ENCODE measurements around the gene GRK4. TPM values are rescaled to one million over a fixed set of nuclear protein-coding genes. Genes with fewer than 3 reads are reported as not detected.

The GRK4 gene
- total and polyA plus RNA-seq, 4 donors = 1.0 to 2.2 (median 1.8) TPM

DNA sequence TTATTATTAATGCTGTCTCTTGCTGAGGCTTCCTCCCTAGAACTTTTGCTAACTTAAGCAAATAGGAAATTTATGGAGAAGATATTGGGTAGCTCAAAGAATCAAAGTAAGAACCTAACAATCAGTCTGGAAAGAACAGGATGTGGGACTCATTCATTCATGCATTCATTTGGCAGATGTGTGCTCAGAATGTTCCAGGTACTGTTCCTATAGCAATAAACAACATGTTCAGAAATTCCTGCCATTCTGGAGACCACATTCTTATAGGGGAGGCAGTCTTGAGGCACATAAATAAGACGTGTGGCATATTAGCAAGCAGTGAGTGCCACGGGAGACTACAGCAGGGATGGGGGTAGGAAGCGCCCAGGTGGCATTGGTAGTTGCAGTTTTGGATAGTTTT lies 5.0 kb downstream of the GRK4 start:
- no peak overlapping the region for H3K27ac ChIP-seq (ENCODE audit: low read depth in 1 of 2, low read length in 2 of 2)
- no peaks in the 10 kb centered on the region for H3K9me3 ChIP-seq (ENCODE audit: control insufficient read depth in 4 of 4, low read length in 3 of 4)
- TF ChIP-seq SP1 (IDR thresholded peaks at IDR 0.05) = no peak
- TF ChIP-seq RAD21 (IDR thresholded peaks at IDR 0.05) = no peak
- TF ChIP-seq YY1 (IDR thresholded peaks at IDR 0.05) = no peak
- TF ChIP-seq NR2F2 (IDR thresholded peaks at IDR 0.05) = no peak
- TF ChIP-seq, protein P1, sequence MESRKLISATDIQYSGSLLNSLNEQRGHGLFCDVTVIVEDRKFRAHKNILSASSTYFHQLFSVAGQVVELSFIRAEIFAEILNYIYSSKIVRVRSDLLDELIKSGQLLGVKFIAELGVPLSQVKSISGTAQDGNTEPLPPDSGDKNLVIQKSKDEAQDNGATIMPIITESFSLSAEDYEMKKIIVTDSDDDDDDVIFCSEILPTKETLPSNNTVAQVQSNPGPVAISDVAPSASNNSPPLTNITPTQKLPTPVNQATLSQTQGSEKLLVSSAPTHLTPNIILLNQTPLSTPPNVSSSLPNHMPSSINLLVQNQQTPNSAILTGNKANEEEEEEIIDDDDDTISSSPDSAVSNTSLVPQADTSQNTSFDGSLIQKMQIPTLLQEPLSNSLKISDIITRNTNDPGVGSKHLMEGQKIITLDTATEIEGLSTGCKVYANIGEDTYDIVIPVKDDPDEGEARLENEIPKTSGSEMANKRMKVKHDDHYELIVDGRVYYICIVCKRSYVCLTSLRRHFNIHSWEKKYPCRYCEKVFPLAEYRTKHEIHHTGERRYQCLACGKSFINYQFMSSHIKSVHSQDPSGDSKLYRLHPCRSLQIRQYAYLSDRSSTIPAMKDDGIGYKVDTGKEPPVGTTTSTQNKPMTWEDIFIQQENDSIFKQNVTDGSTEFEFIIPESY (IDR thresholded peaks at IDR 0.05) = no peak
- no peak for TF ChIP-seq EGR1 (IDR thresholded peaks at IDR 0.05; ENCODE audit: low read depth in 2 of 2)
- no peak for TF ChIP-seq GABPA (IDR thresholded peaks at IDR 0.05 in 1 of 2, conservative IDR thresholded peaks at IDR 0.05 in 1 of 2)
- no peak for TF ChIP-seq TAF1 (conservative IDR thresholded peaks at IDR 0.05)
- TF ChIP-seq HNF4A (conservative IDR thresholded peaks at IDR 0.05) = no peak
- TF ChIP-seq, protein P2, sequence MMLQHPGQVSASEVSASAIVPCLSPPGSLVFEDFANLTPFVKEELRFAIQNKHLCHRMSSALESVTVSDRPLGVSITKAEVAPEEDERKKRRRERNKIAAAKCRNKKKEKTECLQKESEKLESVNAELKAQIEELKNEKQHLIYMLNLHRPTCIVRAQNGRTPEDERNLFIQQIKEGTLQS (IDR thresholded peaks at IDR 0.05) = no peak
- TF ChIP-seq FOXA2 (IDR thresholded peaks at IDR 0.05) = no peak
- peaks cover 0 to 1% (median 0%) of the 10 kb centered on the region in 4 donors for H3K36me3 ChIP-seq (ENCODE audit: control insufficient read depth in 4 of 4, insufficient read depth in 3 of 4, low read depth in 1 of 4, low read length in 3 of 4)
- no peak overlapping the region for H3K9ac ChIP-seq (ENCODE audit: low read depth in 1 of 2, low read length in 2 of 2)
- WGBS = 84% methylated on average over 3 of the region's 3 CpGs
- H3K4me3 ChIP-seq (ENCODE audit: low read depth in 1 of 3, low read length in 3 of 3) = no peak overlapping the region
- no peak for DNase-seq (ENCODE audit: low spot score)
- peaks cover 0 to 8% (median 4%) of the 10 kb centered on the region in 4 donors for H3K4me1 ChIP-seq (ENCODE audit: control insufficient read depth in 4 of 4, insufficient read depth in 4 of 4, low read length in 3 of 4)
- no peaks in the 10 kb centered on the region for H3K27me3 ChIP-seq (ENCODE audit: control insufficient read depth in 4 of 4, insufficient read depth in 4 of 4, low read length in 3 of 4)

DNA sequence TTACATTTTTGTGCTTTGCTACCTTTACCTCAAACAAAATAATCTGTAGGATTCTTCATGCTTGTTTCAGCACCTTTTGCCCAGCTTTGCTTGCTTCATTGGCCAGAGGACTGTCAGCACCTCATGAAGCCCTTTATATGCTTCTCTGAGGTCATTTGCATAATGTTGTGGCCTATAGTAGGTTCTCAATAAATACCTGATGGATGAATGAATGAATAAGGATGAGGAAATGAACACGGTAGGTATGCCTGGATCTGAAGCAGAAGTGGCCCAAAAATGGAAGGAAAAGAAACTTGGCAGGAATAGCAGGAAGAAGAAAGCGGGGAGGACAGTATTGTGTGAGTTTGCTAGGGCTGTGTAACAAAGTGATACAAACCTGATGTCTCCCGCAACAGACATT lies 7.9 kb downstream of the GRK4 start:
- H3K9me3 ChIP-seq (ENCODE audit: control insufficient read depth in 4 of 4, low read length in 3 of 4) = no peaks in the 10 kb centered on the region
- H3K4me1 ChIP-seq (ENCODE audit: control insufficient read depth in 4 of 4, insufficient read depth in 4 of 4, low read length in 3 of 4) = no peaks in the 10 kb centered on the region
- DNase-seq (ENCODE audit: low spot score) = no peak
- TF ChIP-seq TAF1 (conservative IDR thresholded peaks at IDR 0.05) (no peak), RAD21 (IDR thresholded peaks at IDR 0.05) (no peak), EGR1 (IDR thresholded peaks at IDR 0.05; ENCODE audit: low read depth in 2 of 2) (no peak), SP1 (IDR thresholded peaks at IDR 0.05) (no peak), FOXA1 (IDR thresholded peaks at IDR 0.05) (no peak), HNF4G (IDR thresholded peaks at IDR 0.05) (no peak), HNF4A (conservative IDR thresholded peaks at IDR 0.05) (no peak), NR2F2 (IDR thresholded peaks at IDR 0.05) (no peak)
- TF ChIP-seq, protein P2 (IDR thresholded peaks at IDR 0.05) = no peak
- TF ChIP-seq, protein P3, sequence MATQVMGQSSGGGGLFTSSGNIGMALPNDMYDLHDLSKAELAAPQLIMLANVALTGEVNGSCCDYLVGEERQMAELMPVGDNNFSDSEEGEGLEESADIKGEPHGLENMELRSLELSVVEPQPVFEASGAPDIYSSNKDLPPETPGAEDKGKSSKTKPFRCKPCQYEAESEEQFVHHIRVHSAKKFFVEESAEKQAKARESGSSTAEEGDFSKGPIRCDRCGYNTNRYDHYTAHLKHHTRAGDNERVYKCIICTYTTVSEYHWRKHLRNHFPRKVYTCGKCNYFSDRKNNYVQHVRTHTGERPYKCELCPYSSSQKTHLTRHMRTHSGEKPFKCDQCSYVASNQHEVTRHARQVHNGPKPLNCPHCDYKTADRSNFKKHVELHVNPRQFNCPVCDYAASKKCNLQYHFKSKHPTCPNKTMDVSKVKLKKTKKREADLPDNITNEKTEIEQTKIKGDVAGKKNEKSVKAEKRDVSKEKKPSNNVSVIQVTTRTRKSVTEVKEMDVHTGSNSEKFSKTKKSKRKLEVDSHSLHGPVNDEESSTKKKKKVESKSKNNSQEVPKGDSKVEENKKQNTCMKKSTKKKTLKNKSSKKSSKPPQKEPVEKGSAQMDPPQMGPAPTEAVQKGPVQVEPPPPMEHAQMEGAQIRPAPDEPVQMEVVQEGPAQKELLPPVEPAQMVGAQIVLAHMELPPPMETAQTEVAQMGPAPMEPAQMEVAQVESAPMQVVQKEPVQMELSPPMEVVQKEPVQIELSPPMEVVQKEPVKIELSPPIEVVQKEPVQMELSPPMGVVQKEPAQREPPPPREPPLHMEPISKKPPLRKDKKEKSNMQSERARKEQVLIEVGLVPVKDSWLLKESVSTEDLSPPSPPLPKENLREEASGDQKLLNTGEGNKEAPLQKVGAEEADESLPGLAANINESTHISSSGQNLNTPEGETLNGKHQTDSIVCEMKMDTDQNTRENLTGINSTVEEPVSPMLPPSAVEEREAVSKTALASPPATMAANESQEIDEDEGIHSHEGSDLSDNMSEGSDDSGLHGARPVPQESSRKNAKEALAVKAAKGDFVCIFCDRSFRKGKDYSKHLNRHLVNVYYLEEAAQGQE (IDR thresholded peaks at IDR 0.05) = no peak
- TF ChIP-seq, protein P4, sequence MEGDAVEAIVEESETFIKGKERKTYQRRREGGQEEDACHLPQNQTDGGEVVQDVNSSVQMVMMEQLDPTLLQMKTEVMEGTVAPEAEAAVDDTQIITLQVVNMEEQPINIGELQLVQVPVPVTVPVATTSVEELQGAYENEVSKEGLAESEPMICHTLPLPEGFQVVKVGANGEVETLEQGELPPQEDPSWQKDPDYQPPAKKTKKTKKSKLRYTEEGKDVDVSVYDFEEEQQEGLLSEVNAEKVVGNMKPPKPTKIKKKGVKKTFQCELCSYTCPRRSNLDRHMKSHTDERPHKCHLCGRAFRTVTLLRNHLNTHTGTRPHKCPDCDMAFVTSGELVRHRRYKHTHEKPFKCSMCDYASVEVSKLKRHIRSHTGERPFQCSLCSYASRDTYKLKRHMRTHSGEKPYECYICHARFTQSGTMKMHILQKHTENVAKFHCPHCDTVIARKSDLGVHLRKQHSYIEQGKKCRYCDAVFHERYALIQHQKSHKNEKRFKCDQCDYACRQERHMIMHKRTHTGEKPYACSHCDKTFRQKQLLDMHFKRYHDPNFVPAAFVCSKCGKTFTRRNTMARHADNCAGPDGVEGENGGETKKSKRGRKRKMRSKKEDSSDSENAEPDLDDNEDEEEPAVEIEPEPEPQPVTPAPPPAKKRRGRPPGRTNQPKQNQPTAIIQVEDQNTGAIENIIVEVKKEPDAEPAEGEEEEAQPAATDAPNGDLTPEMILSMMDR (IDR thresholded peaks at IDR 0.05; ENCODE audit: low read depth, low read length, missing input control) = no peak
- TF ChIP-seq, protein P5, sequence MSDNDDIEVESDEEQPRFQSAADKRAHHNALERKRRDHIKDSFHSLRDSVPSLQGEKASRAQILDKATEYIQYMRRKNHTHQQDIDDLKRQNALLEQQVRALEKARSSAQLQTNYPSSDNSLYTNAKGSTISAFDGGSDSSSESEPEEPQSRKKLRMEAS (IDR thresholded peaks at IDR 0.05) = no peak
- no peak overlapping the region for H3K4me3 ChIP-seq (ENCODE audit: low read depth in 1 of 3, low read length in 3 of 3)
- H3K9ac ChIP-seq (ENCODE audit: low read depth in 1 of 2, low read length in 2 of 2) = no peak overlapping the region
- WGBS = 93% methylated on average over 3 of the region's 3 CpGs
- no peaks in the 10 kb centered on the region for H3K27me3 ChIP-seq (ENCODE audit: control insufficient read depth in 4 of 4, insufficient read depth in 4 of 4, low read length in 3 of 4)
- H3K36me3 ChIP-seq (ENCODE audit: control insufficient read depth in 4 of 4, insufficient read depth in 3 of 4, low read depth in 1 of 4, low read length in 3 of 4) = peaks cover 0 to 1% (median 0%) of the 10 kb centered on the region in 4 donors
- no peak overlapping the region for H3K27ac ChIP-seq (ENCODE audit: low read depth in 1 of 2, low read length in 2 of 2)

All from liver (tissue), 9 donors.